A673 (cell line): Measurements from ENCODE around the gene SLFN13. TPM values are rescaled to one million over a fixed set of nuclear protein-coding genes. Genes with fewer than 3 reads are reported as not detected.
"Not testable (repeated sequence)": the region's sequence is repeated elsewhere in the genome, so short reads cannot be mapped to it uniquely, and the experiment has no call there.

Experiments
- BruUV-seq: library from RNA; stranded (reverse); fragments of 400-500 nt; replicated peaks from 2 replicates; lab custom pipeline; 2021; lab: Mats Ljungman, UMichigan
- CTCF ChIA-PET: fragments of 300-600 bp; sonication (Branson Sonifier 250); formaldehyde crosslinking; loops from one replicate; lab custom pipeline; 2022; ENCODE audit warnings: antibody characterized with exemption; lab: Charles Lee
- POLR2A ChIA-PET: fragments of 300-600 bp; sonication (Branson Sonifier 250); formaldehyde crosslinking; loops from one replicate; lab custom pipeline; 2022; ENCODE audit warnings: antibody characterized with exemption; ENCODE audit not compliant: low non-redundant PET; lab: Charles Lee
- DNase-seq: peaks from one replicate; pipeline ENCODE4 v3.0.0-alpha.2; 2015; ENCODE audit warnings: low spot score
- H3K27ac ChIP-seq: fragments of 200-600 bp; sonication (generic); 2 replicates; pipeline ENCODE4 v1.5.1; 2016; ENCODE audit warnings: mixed run types, low read depth, mild to moderate bottlenecking, mixed read lengths, antibody characterized with exemption, low read length; ENCODE audit not compliant: poor library complexity, severe bottlenecking
- H3K27me3 ChIP-seq: fragments of 200-600 bp; sonication (generic); replicated peaks from 2 replicates; pipeline ENCODE4 v1.6.1; 2017; ENCODE audit warnings: mixed run types, low read depth, mild to moderate bottlenecking, mixed read lengths, antibody characterized with exemption, low read length; ENCODE audit not compliant: insufficient read depth, poor library complexity
- H3K36me3 ChIP-seq: fragments of 200-600 bp; sonication (generic); 2 replicates; pipeline ENCODE4 v1.6.1; 2016; ENCODE audit warnings: mixed run types, mild to moderate bottlenecking, mixed read lengths, antibody characterized with exemption, low read length; ENCODE audit not compliant: insufficient read depth, poor library complexity, severe bottlenecking
- H3K4me1 ChIP-seq: fragments of 200-600 bp; sonication (generic); 2 replicates; pipeline ENCODE4 v1.6.1; 2017; ENCODE audit warnings: mixed run types, mild to moderate bottlenecking, mixed read lengths, antibody characterized with exemption, low read length; ENCODE audit not compliant: insufficient read depth, poor library complexity, severe bottlenecking
- H3K4me3 ChIP-seq: fragments of 200-600 bp; sonication (generic); 2 replicates; pipeline ENCODE4 v1.5.1; 2016; ENCODE audit warnings: low read depth, mixed run types, mild to moderate bottlenecking, mixed read lengths, low read length; ENCODE audit not compliant: poor library complexity, severe bottlenecking
- H3K9me3 ChIP-seq: fragments of 200-600 bp; sonication (generic); 2 replicates; pipeline ENCODE4 v1.6.1; 2016; ENCODE audit warnings: mixed run types, low read depth, mild to moderate bottlenecking, mixed read lengths, antibody characterized with exemption, low read length; ENCODE audit not compliant: poor library complexity, severe bottlenecking
- CTCF ChIP-seq: fragments of 300-800, 200-600 bp; sonication (generic); conservative IDR thresholded peaks from 2 replicates; pipeline ENCODE4 v1.5.1; 2017; ENCODE audit warnings: low read depth, mild to moderate bottlenecking, antibody characterized with exemption, low read length, moderate library complexity, mixed read lengths
- EZH2 ChIP-seq: fragments of 200-600 bp; sonication (generic); IDR thresholded peaks from 2 replicates; pipeline ENCODE4 v1.6.1; 2017; ENCODE audit warnings: borderline replicate concordance, low read depth, mild to moderate bottlenecking, mixed read lengths, antibody characterized with exemption, low read length; ENCODE audit not compliant: poor library complexity, severe bottlenecking
- intact Hi-C: fragments of 100-400 bp; cut with micrococcal nuclease; formaldehyde crosslinking; loops from one replicate; pipeline ENCODE4 v1.10.0; 2022; ENCODE audit not compliant: unreplicated experiment
- total RNA-seq: library from RNA; stranded (reverse); gene quantifications from 2 replicates; pipeline ENCODE4 v1.2.3, GENCODE V29; 2021

The SLFN13 gene
- total RNA-seq, 1 experiment from 2014 or later = 34.0 TPM

- no peaks in the 10 kb centered on the region for H3K4me1 ChIP-seq
- H3K9me3 ChIP-seq = no peaks in the 10 kb centered on the region
- ChIA-PET CTCF (no interaction called here), POLR2A (no interaction called here)
- no peak for TF ChIP-seq CTCF
- TF ChIP-seq EZH2 = no peak
- H3K36me3 ChIP-seq = no peaks in the 10 kb centered on the region
- DNase-seq = no peak
- no TSS peak for BruUV-seq
- intact Hi-C loops = no loop called here
- no peaks in the 10 kb centered on the region for H3K27me3 ChIP-seq
- H3K27ac ChIP-seq = no peak overlapping the region
- no peak overlapping the region for H3K4me3 ChIP-seq
These were observed 42.0 kb downstream of the SLFN13 start for GRCh38 chr17:35406568-35406967.

- CTCF ChIA-PET = no interaction called here
- H3K27ac ChIP-seq = no peak overlapping the region
- no peaks in the 10 kb centered on the region for H3K27me3 ChIP-seq
- DNase-seq = no peak
- H3K9me3 ChIP-seq = no peaks in the 10 kb centered on the region
- intact Hi-C loops = no loop called here
- no peak for TF ChIP-seq CTCF
- TF ChIP-seq EZH2 = no peak
- H3K4me1 ChIP-seq = no peaks in the 10 kb centered on the region
- no peaks in the 10 kb centered on the region for H3K36me3 ChIP-seq
- no TSS peak for BruUV-seq
- H3K4me3 ChIP-seq = no peak overlapping the region
- POLR2A ChIA-PET = no interaction called here
These were observed 44.2 kb downstream of the SLFN13 start for GRCh38 chr17:35404360-35404759.

- H3K4me1 ChIP-seq, H3K36me3 ChIP-seq, BruUV-seq, CTCF ChIA-PET, H3K27me3 ChIP-seq, H3K27ac ChIP-seq, H3K9me3 ChIP-seq, H3K4me3 ChIP-seq, DNase-seq, intact Hi-C loops, POLR2A ChIA-PET: not testable (repeated sequence)
These were observed 54.8 kb downstream of the SLFN13 start for GRCh38 chr17:35393783-35394182.

- BruUV-seq = no TSS peak
- ChIA-PET POLR2A (no interaction called here), CTCF (no interaction called here)
- no peak for DNase-seq
- H3K27ac ChIP-seq = no peak overlapping the region
- TF ChIP-seq CTCF (no peak), EZH2 (no peak)
- no peak overlapping the region for H3K4me3 ChIP-seq
- H3K9me3 ChIP-seq = no peaks in the 10 kb centered on the region
- H3K27me3 ChIP-seq = no peaks in the 10 kb centered on the region
- intact Hi-C loops = no loop called here
- no peaks in the 10 kb centered on the region for H3K36me3 ChIP-seq
- no peaks in the 10 kb centered on the region for H3K4me1 ChIP-seq
These were observed 57.9 kb downstream of the SLFN13 start for GRCh38 chr17:35390663-35391062.
